ENCODE measurements around the gene MACROD1. TPM values are rescaled to one million over a fixed set of nuclear protein-coding genes. Genes with fewer than 3 reads are reported as not detected.
A peak's percentile ranks its signal among the peaks of the same experiment; 100 is the strongest.

The MACROD1 gene
- total and polyA plus RNA-seq, 2 of the 13 experiments (the other 11 are each of a cell fraction or from before 2014, with no cell fraction given), result 23.1 to 34.5 TPM

GRCh38 chr11:63986156-63986931, 179.6 kb downstream of the MACROD1 start, which contains the start of gene OTUB1 (continued):
- TF ChIP-seq, protein P1, sequence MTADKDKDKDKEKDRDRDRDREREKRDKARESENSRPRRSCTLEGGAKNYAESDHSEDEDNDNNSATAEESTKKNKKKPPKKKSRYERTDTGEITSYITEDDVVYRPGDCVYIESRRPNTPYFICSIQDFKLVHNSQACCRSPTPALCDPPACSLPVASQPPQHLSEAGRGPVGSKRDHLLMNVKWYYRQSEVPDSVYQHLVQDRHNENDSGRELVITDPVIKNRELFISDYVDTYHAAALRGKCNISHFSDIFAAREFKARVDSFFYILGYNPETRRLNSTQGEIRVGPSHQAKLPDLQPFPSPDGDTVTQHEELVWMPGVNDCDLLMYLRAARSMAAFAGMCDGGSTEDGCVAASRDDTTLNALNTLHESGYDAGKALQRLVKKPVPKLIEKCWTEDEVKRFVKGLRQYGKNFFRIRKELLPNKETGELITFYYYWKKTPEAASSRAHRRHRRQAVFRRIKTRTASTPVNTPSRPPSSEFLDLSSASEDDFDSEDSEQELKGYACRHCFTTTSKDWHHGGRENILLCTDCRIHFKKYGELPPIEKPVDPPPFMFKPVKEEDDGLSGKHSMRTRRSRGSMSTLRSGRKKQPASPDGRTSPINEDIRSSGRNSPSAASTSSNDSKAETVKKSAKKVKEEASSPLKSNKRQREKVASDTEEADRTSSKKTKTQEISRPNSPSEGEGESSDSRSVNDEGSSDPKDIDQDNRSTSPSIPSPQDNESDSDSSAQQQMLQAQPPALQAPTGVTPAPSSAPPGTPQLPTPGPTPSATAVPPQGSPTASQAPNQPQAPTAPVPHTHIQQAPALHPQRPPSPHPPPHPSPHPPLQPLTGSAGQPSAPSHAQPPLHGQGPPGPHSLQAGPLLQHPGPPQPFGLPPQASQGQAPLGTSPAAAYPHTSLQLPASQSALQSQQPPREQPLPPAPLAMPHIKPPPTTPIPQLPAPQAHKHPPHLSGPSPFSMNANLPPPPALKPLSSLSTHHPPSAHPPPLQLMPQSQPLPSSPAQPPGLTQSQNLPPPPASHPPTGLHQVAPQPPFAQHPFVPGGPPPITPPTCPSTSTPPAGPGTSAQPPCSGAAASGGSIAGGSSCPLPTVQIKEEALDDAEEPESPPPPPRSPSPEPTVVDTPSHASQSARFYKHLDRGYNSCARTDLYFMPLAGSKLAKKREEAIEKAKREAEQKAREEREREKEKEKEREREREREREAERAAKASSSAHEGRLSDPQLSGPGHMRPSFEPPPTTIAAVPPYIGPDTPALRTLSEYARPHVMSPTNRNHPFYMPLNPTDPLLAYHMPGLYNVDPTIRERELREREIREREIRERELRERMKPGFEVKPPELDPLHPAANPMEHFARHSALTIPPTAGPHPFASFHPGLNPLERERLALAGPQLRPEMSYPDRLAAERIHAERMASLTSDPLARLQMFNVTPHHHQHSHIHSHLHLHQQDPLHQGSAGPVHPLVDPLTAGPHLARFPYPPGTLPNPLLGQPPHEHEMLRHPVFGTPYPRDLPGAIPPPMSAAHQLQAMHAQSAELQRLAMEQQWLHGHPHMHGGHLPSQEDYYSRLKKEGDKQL (CRISPR knock-in tag; IDR thresholded peaks at IDR 0.05; ENCODE audit: low read depth), result no peak
- TF ChIP-seq NFIC (IDR thresholded peaks at IDR 0.05; ENCODE audit: low read length), result no peak
- TF ChIP-seq DMAP1 (CRISPR knock-in tag; IDR thresholded peaks at IDR 0.05), result peak; percentile 86
- TF ChIP-seq RXRB (CRISPR knock-in tag; IDR thresholded peaks at IDR 0.05; ENCODE audit: borderline replicate concordance), result peak; percentile 60
- peak; percentile 45 for TF ChIP-seq ARNT2 (CRISPR knock-in tag; IDR thresholded peaks at IDR 0.05; ENCODE audit: low read depth)
- TF ChIP-seq, protein P2, sequence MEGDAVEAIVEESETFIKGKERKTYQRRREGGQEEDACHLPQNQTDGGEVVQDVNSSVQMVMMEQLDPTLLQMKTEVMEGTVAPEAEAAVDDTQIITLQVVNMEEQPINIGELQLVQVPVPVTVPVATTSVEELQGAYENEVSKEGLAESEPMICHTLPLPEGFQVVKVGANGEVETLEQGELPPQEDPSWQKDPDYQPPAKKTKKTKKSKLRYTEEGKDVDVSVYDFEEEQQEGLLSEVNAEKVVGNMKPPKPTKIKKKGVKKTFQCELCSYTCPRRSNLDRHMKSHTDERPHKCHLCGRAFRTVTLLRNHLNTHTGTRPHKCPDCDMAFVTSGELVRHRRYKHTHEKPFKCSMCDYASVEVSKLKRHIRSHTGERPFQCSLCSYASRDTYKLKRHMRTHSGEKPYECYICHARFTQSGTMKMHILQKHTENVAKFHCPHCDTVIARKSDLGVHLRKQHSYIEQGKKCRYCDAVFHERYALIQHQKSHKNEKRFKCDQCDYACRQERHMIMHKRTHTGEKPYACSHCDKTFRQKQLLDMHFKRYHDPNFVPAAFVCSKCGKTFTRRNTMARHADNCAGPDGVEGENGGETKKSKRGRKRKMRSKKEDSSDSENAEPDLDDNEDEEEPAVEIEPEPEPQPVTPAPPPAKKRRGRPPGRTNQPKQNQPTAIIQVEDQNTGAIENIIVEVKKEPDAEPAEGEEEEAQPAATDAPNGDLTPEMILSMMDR (CRISPR knock-in tag; IDR thresholded peaks at IDR 0.05), result no peak; the same call in 1 of the 2 replicates
- TF ChIP-seq SMYD3 (CRISPR knock-in tag; IDR thresholded peaks at IDR 0.05), result no peak
- no peak for TF ChIP-seq THAP7 (CRISPR knock-in tag; IDR thresholded peaks at IDR 0.05)
- peak; percentile 85 for TF ChIP-seq MED13 (CRISPR knock-in tag; IDR thresholded peaks at IDR 0.05)
- no peak for TF ChIP-seq ZNF496 (CRISPR knock-in tag; IDR thresholded peaks at IDR 0.05; ENCODE audit: insufficient replicate concordance)
- TF ChIP-seq TBX2 (CRISPR knock-in tag; IDR thresholded peaks at IDR 0.05; ENCODE audit: borderline replicate concordance), result no peak; the same call in 1 of the 2 replicates
- TF ChIP-seq, protein P3, sequence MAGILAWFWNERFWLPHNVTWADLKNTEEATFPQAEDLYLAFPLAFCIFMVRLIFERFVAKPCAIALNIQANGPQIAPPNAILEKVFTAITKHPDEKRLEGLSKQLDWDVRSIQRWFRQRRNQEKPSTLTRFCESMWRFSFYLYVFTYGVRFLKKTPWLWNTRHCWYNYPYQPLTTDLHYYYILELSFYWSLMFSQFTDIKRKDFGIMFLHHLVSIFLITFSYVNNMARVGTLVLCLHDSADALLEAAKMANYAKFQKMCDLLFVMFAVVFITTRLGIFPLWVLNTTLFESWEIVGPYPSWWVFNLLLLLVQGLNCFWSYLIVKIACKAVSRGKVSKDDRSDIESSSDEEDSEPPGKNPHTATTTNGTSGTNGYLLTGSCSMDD (CRISPR knock-in tag; IDR thresholded peaks at IDR 0.05), result no peak
- no peak for TF ChIP-seq CENPT (CRISPR knock-in tag; IDR thresholded peaks at IDR 0.05; ENCODE audit: low read depth)
- no peak for TF ChIP-seq ZNF224 (CRISPR knock-in tag; IDR thresholded peaks at IDR 0.05)

All from HepG2 (cell line).